SU-DHL-6 (cell line): Measurements from ENCODE around the gene DOCK1.

Experiments used
- H2AFZ ChIP-seq: fragments of 200-600 bp; sonication (generic); 2 replicates; pipeline ENCODE4 v1.6.1; 2014; ENCODE audit warnings: low read depth, mild to moderate bottlenecking, moderate library complexity, mixed read lengths, antibody characterized with exemption, low read length; ENCODE audit not compliant: severe bottlenecking
- H3F3A ChIP-seq: fragments of 200-600 bp; shearing (Covaris generic); 2 replicates; pipeline ENCODE4 v1.6.0; 2016; ENCODE audit warnings: antibody characterized with exemption, mild to moderate bottlenecking; ENCODE audit not compliant: insufficient read depth
- H3K27ac ChIP-seq: fragments of 200-600 bp; sonication (generic); 2 replicates; pipeline ENCODE4 v1.5.1; 2016; ENCODE audit warnings: low read depth, mild to moderate bottlenecking, low read length, moderate library complexity, mixed read lengths
- H3K27me3 ChIP-seq: fragments of 200-600 bp; sonication (generic), shearing (Covaris generic); 2 replicates; pipeline ENCODE4 v1.6.0; 2014; ENCODE audit warnings: mild to moderate bottlenecking, low read length
- H3K36me3 ChIP-seq: fragments of 200-600 bp; sonication (generic); 2 replicates; pipeline ENCODE4 v1.6.1; 2014; ENCODE audit warnings: mild to moderate bottlenecking, low read length, mixed read lengths
- H3K4me2 ChIP-seq: fragments of 300-600, 200-600 bp; shearing (Covaris generic), sonication (generic); 2 replicates; pipeline ENCODE4 v1.6.0; 2014; ENCODE audit warnings: low read length, low read depth, mild to moderate bottlenecking; ENCODE audit not compliant: poor library complexity, severe bottlenecking
- H3K4me3 ChIP-seq: fragments of 200-600 bp; sonication (generic); 2 replicates; pipeline ENCODE4 v1.5.1; 2014; ENCODE audit warnings: antibody characterized with exemption, low read length, mild to moderate bottlenecking, mixed read lengths; ENCODE audit not compliant: insufficient read depth, poor library complexity, severe bottlenecking
- H3K79me2 ChIP-seq: fragments of 200-600 bp; sonication (generic); 2 replicates; pipeline ENCODE4 v1.6.1; 2014; ENCODE audit warnings: mild to moderate bottlenecking, low read length, moderate library complexity; ENCODE audit not compliant: insufficient read depth
- H3K9ac ChIP-seq: fragments of 200-600 bp; sonication (generic); 2 replicates; pipeline ENCODE4 v1.7.0; 2014; ENCODE audit warnings: mild to moderate bottlenecking, low read length
- H3K9me2 ChIP-seq: fragments of 200-600 bp; sonication (generic); replicated peaks from 2 replicates; pipeline ENCODE4 v1.6.1; 2014; ENCODE audit warnings: low read length; ENCODE audit not compliant: insufficient read depth
- H3K9me3 ChIP-seq: fragments of 200-600 bp; sonication (generic); 2 replicates; pipeline ENCODE4 v1.6.1; 2014; ENCODE audit warnings: low read length, mixed read lengths; ENCODE audit not compliant: insufficient read depth
- H4K20me1 ChIP-seq: fragments of 200-600 bp; sonication (generic); 2 replicates; pipeline ENCODE4 v1.6.1; 2014; ENCODE audit warnings: low read depth, mild to moderate bottlenecking, antibody characterized with exemption, low read length, moderate library complexity, mixed read lengths
- CTCF ChIP-seq: fragments of 200-600 bp; sonication (generic); IDR thresholded peaks from one replicate; pipeline ENCODE4 v1.5.1; 2017; ENCODE audit warnings: antibody characterized with exemption, mild to moderate bottlenecking, low read length, moderate library complexity; ENCODE audit not compliant: insufficient read depth, poor library complexity, severe bottlenecking
- EZH2phosphoT487 ChIP-seq: fragments of 200-600 bp; sonication (generic), shearing (Covaris generic); conservative IDR thresholded peaks from 2 replicates; pipeline ENCODE4 v1.6.1; 2018; ENCODE audit warnings: mild to moderate bottlenecking, antibody characterized with exemption, low read length, moderate library complexity, mixed read lengths

Gene DOCK1

GRCh38 chr10:127459918-127460317 lies 554.7 kb downstream of the DOCK1 start:
- Histone ChIP-seq H3F3A (no peaks in the 10 kb centered on the region), H3K27ac (no peak overlapping the region), H4K20me1 (no peaks in the 10 kb centered on the region), H3K9me3 (no peaks in the 10 kb centered on the region), H3K27me3 (no peaks in the 10 kb centered on the region), H3K9me2 (no peaks in the 10 kb centered on the region), H3K79me2 (no peaks in the 10 kb centered on the region), H2AFZ (no peak overlapping the region), H3K9ac (no peak overlapping the region), H3K4me2 (no peak overlapping the region), H3K4me3 (no peak overlapping the region), H3K36me3 (no peaks in the 10 kb centered on the region)
- TF ChIP-seq CTCF: no peak
- TF ChIP-seq EZH2phosphoT487: no peak

- no peak overlapping the region for H3K4me2 ChIP-seq
- TF ChIP-seq CTCF (no peak), EZH2phosphoT487 (no peak)
- no peaks in the 10 kb centered on the region for H3K27me3 ChIP-seq
- no peaks in the 10 kb centered on the region for H3K9me2 ChIP-seq
- no peak overlapping the region for H3K27ac ChIP-seq
- H3K9me3 ChIP-seq: no peaks in the 10 kb centered on the region
- H3K9ac ChIP-seq: no peak overlapping the region
- H4K20me1 ChIP-seq: no peaks in the 10 kb centered on the region
- no peaks in the 10 kb centered on the region for H3K36me3 ChIP-seq
- no peaks in the 10 kb centered on the region for H3K79me2 ChIP-seq
- no peak overlapping the region for H3K4me3 ChIP-seq
- no peak overlapping the region for H2AFZ ChIP-seq
- no peaks in the 10 kb centered on the region for H3F3A ChIP-seq
Observed at GRCh38 chr10:127462643-127463295, 557.5 kb downstream of the DOCK1 start.

- H3F3A ChIP-seq: no peaks in the 10 kb centered on the region
- no peak overlapping the region for H3K4me2 ChIP-seq
- H3K36me3 ChIP-seq: no peaks in the 10 kb centered on the region
- TF ChIP-seq CTCF: no peak
- TF ChIP-seq EZH2phosphoT487: no peak
- H3K9me2 ChIP-seq: no peaks in the 10 kb centered on the region
- no peaks in the 10 kb centered on the region for H3K9me3 ChIP-seq
- no peak overlapping the region for H3K4me3 ChIP-seq
- no peaks in the 10 kb centered on the region for H3K27me3 ChIP-seq
- H3K9ac ChIP-seq: no peak overlapping the region
- no peaks in the 10 kb centered on the region for H4K20me1 ChIP-seq
- no peak overlapping the region for H2AFZ ChIP-seq
- no peaks in the 10 kb centered on the region for H3K79me2 ChIP-seq
- H3K27ac ChIP-seq: no peak overlapping the region
Observed at GRCh38 chr10:127463548-127463947, 558.3 kb downstream of the DOCK1 start.
